CD4-positive, alpha-beta T cell treated with Interleukin-12 subunit alpha and Interleukin-12 subunit beta, for 1 hour (primary cell): Measurements from ENCODE around the gene TREX2.

Experiments
- DNase-seq: peaks from one replicate; pipeline ENCODE4 v3.0.0-alpha.2; 2020

Gene TREX2

GRCh38 chrX:153454901-153455550 is 9.2 kb upstream of the TREX2 start:
- DNase-seq, result no peak

GRCh38 chrX:153450949-153451277 is 5.1 kb upstream of the TREX2 start:
- no peak for DNase-seq

DNA sequence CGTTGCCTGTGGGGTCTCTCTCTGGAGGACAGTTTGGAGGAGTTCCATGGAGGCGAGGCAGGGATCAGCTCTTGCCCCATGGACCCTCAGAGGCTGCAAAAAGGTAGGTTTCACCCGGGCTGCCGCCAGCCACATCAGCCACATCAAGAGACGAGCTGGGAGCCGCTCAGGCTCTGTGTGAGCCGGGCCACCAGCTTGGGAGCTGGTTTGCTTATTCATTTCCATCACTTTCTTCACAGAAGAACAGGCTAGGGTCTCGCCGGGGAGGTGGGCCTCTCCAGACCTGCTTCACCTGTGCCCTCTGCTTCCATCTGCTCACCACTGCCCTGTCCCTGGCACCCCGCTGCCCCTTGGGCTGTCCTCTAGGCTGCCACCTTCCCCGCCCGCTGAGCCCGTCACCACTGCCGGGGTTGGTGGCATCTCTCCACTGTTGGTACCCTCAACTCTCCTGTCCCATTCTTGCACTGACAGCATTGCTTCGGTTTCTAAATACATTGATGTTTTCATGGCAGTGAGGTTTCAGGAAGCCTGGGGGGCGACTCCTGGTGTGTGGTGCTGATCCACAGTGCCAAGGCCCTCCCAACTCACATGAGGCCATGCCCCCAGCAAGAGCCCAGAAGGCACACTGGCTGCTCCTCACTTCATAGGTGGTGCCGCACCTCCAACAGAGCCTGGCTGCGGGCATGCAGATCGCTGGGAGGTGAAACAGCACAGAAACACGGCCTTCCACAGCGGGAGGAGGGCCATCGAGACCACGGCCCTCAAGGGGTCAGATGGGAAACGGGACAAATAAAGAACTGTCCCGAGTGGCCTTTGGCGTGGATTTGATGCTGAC is 4.5 kb upstream of the TREX2 start:
- DNase-seq, result no peak

GRCh38 chrX:153449368-153450113 is 3.7 kb upstream of the TREX2 start:
- DNase-seq, result no peak

DNA sequence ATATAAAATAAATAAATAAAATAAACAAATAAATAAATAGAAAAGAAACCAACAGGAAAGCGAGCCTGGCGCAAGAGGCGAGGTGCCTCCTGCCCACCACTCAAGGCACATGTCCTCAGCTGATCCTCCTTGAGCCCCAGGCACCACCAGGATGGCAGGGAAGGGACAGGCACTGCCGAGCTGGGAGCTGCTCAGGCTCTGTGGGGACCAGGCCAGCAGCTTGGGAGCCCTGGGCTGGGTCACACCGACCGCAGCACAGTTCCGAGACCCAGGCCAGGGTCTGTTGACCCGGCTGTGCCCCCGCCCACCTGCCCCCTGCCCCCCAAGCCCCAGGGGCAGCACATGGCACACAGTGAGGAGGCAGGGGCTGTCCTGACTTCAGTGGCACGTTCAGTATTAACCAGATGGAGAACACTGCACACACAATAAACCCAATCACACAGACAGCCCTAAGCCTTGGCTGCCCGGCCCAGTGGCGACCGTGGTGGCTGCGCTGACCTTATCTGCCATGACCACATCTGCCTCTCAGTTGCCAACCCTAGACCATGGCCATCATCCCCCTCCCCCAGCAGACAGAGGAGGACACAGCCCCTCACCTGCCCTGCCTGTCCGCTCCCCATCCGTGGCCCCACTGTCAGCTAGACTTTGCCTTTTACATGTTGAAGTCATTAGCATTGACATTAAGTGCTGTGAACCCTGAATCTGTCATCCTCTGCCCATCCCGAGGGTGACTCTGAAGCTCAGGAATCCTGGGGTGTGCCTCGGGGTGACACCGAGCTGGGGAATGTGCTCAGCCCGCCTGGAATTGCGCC is 2.9 kb upstream of the TREX2 start:
- DNase-seq, result no peak

GRCh38 chrX:153447581-153447960 is 1.7 kb upstream of the TREX2 start:
- DNase-seq, result no peak

DNA sequence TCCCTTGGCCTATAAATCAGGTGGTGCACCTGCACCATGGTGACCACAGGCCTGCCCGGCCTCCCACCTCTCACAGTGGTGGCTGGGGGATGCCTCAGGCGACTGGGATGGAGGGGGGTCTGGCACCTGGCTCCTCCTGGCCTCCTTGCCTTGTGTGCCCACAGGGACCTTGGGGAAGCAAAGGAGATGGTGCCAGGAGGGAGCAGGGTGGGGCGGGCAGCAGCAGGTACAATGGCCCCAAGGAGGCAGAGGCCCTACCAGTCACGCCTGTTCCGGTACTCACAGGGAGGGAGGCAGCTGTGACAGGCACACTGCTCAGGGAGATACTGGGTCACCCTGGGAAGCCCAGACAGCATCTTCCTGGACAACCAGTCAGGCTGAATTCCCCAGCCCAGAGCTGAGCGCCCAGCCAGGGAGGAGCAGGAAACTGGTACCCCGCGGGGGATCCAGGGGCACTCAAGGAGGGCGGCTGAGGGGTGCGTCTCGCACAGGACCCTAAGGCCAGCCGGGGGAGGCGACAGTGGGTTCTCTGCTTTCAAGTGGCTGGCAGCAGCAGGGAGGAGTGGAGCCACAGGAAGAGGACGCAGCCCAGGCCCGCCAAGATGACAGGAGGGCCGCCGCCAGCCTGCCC is 1.2 kb upstream of the TREX2 start:
- DNase-seq, result no peak

GRCh38 chrX:153446636-153446936 is 730 bp upstream of the TREX2 start:
- DNase-seq, result no peak

GRCh38 chrX:153445106-153445855 is 575 bp downstream of the TREX2 start:
- no peak for DNase-seq

DNA sequence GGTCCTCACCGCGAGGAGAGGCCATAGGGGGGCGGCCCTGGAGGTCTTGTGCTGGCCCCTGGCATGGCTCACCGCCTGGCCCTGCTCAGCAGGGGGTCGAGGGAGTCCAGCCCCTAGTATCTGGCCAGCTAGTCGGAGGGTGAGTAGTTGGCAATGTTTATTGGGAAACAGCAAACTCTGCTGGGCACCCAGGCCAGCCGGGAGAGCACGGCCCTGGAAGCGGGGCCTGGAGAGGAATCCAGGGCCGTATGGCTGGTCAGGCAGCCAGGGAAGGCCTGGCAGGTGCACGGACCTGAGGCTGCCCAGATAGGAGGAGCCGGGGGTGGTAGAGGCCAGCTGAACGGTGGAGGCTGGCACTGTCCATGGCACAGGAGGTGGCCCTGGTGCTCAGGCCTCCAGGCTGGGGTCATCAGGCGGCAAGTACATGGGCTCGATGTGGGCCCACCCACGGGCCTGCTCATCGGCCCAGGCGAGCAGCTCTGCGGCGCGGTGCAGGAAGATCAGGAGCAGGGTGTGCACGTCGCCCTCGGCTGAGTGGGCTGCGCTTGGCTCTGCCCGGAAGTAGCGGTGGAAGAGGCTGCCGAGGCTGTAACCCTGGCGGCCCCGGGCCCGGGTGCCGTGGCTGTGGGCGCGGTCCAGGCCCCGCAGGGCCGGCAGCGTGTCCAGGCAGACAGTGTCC is 1.4 kb downstream of the TREX2 start:
- no peak for DNase-seq

DNA sequence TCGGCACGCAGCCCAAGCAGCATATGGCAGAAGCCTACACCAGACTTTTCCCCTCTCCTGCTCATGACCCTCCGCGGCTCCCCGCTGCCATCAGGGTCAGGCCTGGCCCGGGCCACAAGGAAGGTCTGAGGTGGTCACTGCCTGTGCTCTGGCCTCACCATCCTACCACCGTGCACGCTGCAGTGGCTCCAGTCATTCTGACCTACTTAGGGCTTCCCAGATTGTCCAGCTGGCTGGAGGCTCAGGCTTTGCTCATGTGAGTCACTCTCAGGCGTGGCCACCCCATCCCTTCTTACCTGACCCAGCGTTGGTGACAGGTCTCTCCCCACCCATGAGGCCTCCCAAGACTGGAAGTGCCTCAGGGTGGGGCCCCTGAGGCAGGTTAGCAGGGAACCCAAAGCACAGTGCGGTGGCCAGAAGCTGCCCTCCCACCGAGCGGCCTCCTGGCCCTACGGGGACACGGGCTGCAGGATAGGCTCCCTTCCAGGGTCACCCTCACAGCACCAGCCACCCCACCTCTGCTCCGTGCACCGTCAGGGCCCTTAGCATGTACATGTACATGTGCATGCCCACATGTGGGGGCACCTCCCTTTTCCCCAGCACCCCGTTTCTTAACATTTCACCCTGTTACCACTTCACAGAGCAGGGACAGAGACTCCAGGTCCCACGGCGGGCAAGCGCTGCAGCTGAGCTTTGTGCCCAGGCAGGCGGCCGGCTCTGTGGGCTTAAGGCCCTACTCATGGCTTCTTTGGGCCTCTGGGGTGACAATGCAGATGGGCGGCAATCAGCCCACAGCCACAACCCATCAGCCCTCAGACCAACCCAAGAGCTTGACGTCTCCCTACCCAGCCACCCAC is 2.2 kb downstream of the TREX2 start:
- DNase-seq, result no peak

- no peak for DNase-seq
Observed at GRCh38 chrX:153442463-153442862, 3.4 kb downstream of the TREX2 start.

DNA sequence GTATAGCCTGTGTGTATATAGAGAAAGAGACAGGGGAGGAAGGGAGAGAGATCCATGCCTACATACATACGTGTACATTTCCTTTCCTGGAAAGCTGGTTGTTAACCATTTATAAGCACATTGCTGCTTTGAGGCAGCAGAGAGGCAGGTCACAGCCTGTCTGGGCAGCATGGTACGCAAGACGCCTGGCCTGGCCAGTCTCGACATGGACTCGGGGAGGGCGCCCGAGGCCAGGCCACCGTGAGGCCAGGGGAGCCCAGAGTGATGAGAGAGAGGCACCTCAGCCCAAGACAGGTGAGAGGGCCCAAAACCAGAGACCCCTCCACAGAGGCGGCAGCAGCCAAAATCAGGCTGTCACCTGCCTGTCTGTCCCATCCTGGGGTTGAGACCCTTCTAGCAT is 3.9 kb downstream of the TREX2 start:
- no peak for DNase-seq

DNA sequence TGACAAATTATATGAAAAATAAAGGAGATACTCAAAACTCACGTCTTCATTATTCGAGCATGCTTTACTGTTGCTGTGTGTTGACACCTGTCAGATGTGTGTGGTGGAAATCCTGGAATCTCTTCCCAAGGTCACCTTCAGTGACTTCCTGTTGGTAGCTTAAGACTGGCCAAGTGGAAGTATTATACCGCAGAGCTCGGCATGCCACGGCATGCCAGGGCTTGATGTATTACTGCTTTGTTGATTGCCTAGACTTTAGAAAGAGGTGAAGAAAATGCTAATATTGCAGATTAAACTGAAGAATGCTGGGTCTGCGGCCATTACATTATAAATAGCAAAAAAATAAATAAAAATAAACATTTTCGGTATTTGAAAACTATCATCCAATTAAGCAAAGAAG is 4.6 kb downstream of the TREX2 start:
- no peak for DNase-seq

GRCh38 chrX:153440556-153441135 is 5.2 kb downstream of the TREX2 start:
- DNase-seq, result no peak

- DNase-seq, result no peak
Observed at GRCh38 chrX:153439977-153440376, 5.9 kb downstream of the TREX2 start.

- no peak for DNase-seq
Observed at GRCh38 chrX:153438532-153438931, 7.3 kb downstream of the TREX2 start.

- DNase-seq, result no peak
Observed at GRCh38 chrX:153435845-153436244, 10.0 kb downstream of the TREX2 start.

GRCh38 chrX:153434801-153435200 is 11.1 kb downstream of the TREX2 start:
- no peak for DNase-seq

- DNase-seq, result no peak
Observed at GRCh38 chrX:153433781-153434285, 12.0 kb downstream of the TREX2 start.
